Measurements from ENCODE around the gene AUTS2. TPM values are rescaled to one million over a fixed set of nuclear protein-coding genes. Genes with fewer than 3 reads are reported as not detected.

AUTS2 gene
- total RNA-seq, 1 experiment from 2014 or later = 2.5 TPM

GRCh38 chr7:69753981-69754380 lies 155.7 kb downstream of the AUTS2 start:
- in situ Hi-C loops (cut with HindIII; ENCODE audit: low pct_unique_long_range_greater_than_20kb, low sequenced_read_pairs) = no loop called here
- Histone ChIP-seq H3K27ac (ENCODE audit: low read length) (no peak overlapping the region), H3K9me3 (ENCODE audit: control insufficient read depth, insufficient read depth, low read depth, low read length) (no peaks in the 10 kb centered on the region), H3K36me3 (ENCODE audit: control insufficient read depth, insufficient read depth, low read length) (no peaks in the 10 kb centered on the region), H3K4me3 (ENCODE audit: low read depth in 2 of 2, low read length in 2 of 2) (no peak overlapping the region), H3K27me3 (ENCODE audit: control insufficient read depth, insufficient read depth, low read length) (no peaks in the 10 kb centered on the region), H3K4me1 (ENCODE audit: control insufficient read depth, insufficient read depth, low read length) (no peaks in the 10 kb centered on the region)
- DNase-seq (ENCODE audit: low read depth, low spot score) (no peak), ATAC-seq (no peak)
- intact Hi-C loops (cut with micrococcal nuclease; ENCODE audit: unreplicated experiment) = no loop called here
- BruUV-seq (replicated peaks) = no TSS peak
- POLR2A ChIA-PET = no interaction called here
- CTCF ChIA-PET = no interaction called here
- TF ChIP-seq TCF7L2 (IDR thresholded peaks at IDR 0.05; ENCODE audit: low read depth, low read length) = no peak
- no peak for TF ChIP-seq SIN3A (IDR thresholded peaks at IDR 0.05; ENCODE audit: borderline replicate concordance, insufficient read depth, low read depth, low read length)
- no peak for TF ChIP-seq CTCF (IDR thresholded peaks at IDR 0.05)
- no peak for TF ChIP-seq POLR2AphosphoS5 (IDR thresholded peaks at IDR 0.05; ENCODE audit: low read depth, low read length)
- TF ChIP-seq REST (IDR thresholded peaks at IDR 0.05; ENCODE audit: insufficient read depth in 1 of 2, low read depth in 2 of 2, low read length in 1 of 2) = no peak

GRCh38 chr7:69754476-69754875 lies 156.2 kb downstream of the AUTS2 start:
- no peak for TF ChIP-seq SIN3A (IDR thresholded peaks at IDR 0.05; ENCODE audit: borderline replicate concordance, insufficient read depth, low read depth, low read length)
- TF ChIP-seq CTCF (IDR thresholded peaks at IDR 0.05) = no peak
- no peak for TF ChIP-seq POLR2AphosphoS5 (IDR thresholded peaks at IDR 0.05; ENCODE audit: low read depth, low read length)
- TF ChIP-seq TCF7L2 (IDR thresholded peaks at IDR 0.05; ENCODE audit: low read depth, low read length) = no peak
- no peak for TF ChIP-seq REST (IDR thresholded peaks at IDR 0.05; ENCODE audit: insufficient read depth in 1 of 2, low read depth in 2 of 2, low read length in 1 of 2)
- intact Hi-C loops (cut with micrococcal nuclease; ENCODE audit: unreplicated experiment) (no loop called here), in situ Hi-C loops (cut with HindIII; ENCODE audit: low pct_unique_long_range_greater_than_20kb, low sequenced_read_pairs) (no loop called here)
- H3K4me3 ChIP-seq (ENCODE audit: low read depth in 2 of 2, low read length in 2 of 2) = no peak overlapping the region
- no TSS peak for BruUV-seq (replicated peaks)
- DNase-seq (ENCODE audit: low read depth, low spot score) (no peak), ATAC-seq (no peak)
- no peaks in the 10 kb centered on the region for H3K4me1 ChIP-seq (ENCODE audit: control insufficient read depth, insufficient read depth, low read length)
- no peak overlapping the region for H3K27ac ChIP-seq (ENCODE audit: low read length)
- no peaks in the 10 kb centered on the region for H3K36me3 ChIP-seq (ENCODE audit: control insufficient read depth, insufficient read depth, low read length)
- ChIA-PET CTCF (no interaction called here), POLR2A (no interaction called here)
- no peaks in the 10 kb centered on the region for H3K27me3 ChIP-seq (ENCODE audit: control insufficient read depth, insufficient read depth, low read length)
- H3K9me3 ChIP-seq (ENCODE audit: control insufficient read depth, insufficient read depth, low read depth, low read length) = no peaks in the 10 kb centered on the region

All from Panc1 (cell line).